ENCODE data around the gene PRR7.
"Not testable (repeated sequence)": the region's sequence is repeated elsewhere in the genome, so short reads cannot be mapped to it uniquely, and the experiment has no call there.

Gene PRR7, protein sequence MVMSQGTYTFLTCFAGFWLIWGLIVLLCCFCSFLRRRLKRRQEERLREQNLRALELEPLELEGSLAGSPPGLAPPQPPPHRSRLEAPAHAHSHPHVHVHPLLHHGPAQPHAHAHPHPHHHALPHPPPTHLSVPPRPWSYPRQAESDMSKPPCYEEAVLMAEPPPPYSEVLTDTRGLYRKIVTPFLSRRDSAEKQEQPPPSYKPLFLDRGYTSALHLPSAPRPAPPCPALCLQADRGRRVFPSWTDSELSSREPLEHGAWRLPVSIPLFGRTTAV

GRCh38 chr5:177446200-177447065 is at the start of gene PRR7:
PRR7 (plus strand) TSS chr5:177446814; CDS start chr5:177455068, 8,254 bp downstream.
- peak in 1 of 2 experiments; percentile 79 for DNase-seq

DNA sequence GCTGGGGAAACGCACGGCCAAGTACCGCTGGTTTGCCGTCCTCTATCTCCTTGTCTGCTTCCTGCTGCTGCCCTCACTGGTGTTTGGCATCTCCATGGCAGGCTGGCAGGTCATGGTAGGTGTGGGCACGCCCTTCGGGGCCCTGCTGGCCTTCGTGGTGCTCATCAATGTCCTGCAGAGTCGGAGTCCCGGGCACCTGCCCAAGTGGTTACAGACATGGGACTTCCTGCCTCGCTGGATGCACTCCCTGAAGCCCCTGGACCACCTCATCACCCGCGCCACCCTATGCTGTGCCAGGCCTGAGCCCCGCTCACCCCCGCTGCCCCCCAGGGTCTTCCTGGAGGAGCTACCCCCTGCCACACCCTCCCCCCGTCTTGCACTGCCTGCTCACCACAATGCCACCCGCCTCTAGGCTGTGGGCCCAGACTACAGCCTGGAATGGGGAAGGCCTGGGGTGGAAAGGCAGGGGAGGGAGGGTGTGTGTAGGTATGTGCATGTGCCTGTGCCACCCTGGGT is 48.7 kb upstream of the PRR7 start:
- DNase-seq, result no peak

DNA sequence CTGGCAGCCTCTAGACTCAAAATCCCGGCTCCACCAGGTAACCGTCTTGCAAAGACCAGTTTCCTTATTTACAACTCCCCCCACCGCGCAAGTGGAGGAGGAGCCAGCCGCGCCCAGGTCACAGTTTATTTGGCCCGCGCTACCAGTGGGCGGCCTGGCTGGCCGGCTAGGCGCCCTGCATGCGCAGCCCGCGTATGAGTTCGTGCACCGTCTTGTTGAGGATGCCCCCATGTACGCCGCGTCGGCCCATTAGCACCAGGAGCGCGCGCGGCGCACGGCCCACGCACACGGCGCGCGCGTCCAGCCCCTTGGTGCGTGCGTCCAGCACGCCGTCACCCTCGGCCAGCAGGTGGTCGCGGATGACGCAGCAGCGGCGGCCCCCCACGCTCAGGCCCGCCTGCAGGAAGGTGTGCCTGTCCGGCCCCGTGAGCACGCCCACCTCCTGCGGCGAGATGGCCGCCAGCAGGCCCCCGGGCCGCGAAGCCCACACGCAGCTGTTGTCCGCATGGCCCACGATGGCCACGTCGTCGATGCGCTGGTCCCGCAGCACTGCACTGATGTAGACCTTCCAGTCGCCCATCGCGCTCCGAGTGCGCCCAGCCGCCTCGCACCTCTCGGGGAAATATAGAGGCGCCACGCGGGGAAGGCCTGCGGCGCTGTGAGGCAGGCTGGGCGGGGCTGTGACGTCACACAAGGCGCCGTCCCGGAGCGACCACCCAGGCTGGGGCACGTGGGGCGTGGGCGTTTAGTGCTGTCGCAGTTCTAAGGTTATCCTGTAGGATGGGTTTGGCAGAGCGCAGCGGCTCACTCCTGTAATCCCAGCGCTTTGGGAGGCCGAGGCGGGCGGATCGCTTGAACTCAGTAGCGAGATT is 46.4 kb upstream of the PRR7 start, which contains the start of gene PFN3:
Gene PFN3, minus strand, starts transcription at position 665 of the 872 bp plus-strand sequence. Its CDS starts 85 bp downstream, at position 580.
- DNase-seq, result no peak

GRCh38 chr5:177402271-177403043 is 44.2 kb upstream of the PRR7 start:
- peak; percentile 85 to 93 for DNase-seq

DNA sequence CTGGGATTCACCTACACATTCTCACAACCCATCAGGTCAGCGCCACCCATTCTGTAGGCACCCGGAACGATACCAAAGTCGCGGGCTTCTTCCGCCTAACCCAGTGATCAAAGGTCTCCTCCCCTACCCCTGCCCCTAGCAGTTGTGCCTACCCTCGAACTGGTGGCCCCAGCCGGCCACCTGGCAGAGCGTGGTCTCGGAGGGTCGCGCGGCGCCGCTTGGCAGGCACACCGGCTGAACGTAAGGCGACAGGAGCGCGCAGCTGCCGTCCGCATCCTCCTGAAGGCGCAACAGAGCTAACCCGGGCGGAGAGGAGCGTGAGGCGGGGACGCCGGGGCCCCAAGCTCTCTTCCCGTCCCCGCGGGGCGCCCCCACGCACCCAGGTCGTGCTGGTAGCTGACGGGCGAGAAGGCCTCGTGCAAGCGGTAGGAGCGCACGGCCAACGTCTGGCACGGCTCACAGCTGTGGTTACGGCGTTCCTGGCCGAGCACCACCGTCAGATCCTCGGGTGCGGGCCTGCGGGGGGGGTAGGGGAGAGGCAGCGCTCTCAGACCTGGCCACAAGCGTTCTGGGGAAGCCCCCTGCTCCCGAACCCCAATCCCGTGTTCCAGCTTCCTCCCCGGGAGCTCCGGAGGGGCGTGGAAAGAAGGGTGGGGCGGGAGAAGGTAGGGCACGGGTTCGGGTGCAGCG is 43.4 kb upstream of the PRR7 start:
- peak; percentile 55 to 72 for DNase-seq

GRCh38 chr5:177403792-177404640 is 42.6 kb upstream of the PRR7 start:
- peak; percentile 55 to 80 for DNase-seq

DNA sequence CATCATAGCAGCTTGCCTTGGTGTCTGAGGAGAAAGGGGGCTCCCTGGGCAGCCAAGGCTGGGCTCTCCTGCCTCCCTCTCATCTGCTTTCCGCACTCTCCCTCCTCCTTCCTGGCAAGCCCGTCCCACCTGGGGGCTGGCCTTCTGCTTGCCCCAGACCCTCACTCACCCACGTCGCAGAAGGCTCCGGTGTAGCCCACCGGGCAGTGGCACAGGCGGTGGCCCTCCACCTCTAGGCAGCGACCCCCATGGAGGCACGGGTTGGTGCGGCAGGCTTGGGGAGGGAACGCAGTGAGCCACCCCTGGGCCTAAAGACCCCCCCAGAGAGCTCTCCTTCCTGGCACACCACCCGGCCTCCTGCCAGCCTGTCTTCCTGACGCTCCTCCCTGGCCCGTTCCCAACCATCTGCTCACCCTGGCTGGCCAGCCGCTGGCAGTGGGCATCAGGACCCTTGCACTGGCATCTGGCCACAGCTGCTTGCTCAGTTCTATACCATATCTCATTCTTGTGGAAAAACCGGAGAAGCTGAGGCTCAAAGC is 41.9 kb upstream of the PRR7 start:
- no peak for DNase-seq

- DNase-seq, result no peak
Measured at GRCh38 chr5:177405312-177405711, 41.3 kb upstream of the PRR7 start.

DNA sequence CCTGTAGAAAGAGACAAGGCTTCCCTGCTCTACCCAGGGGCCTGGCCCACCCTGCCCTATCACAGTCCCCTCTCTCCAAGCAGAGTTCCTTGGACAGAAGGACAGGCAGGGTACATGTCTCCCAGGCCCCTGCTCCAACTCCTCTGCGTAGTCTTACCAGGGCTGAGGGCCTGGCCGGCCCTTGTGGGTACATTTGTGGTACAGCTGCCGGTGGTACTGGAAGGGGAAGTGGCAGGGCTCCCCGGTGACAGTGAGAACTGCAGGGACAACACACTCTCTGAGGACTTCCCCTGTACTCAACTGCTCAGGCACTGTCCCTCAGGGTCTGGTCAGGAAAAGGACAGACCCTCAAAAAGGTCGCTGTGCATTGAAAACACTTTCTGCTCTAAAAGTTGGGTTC is 40.8 kb upstream of the PRR7 start:
- DNase-seq, result no peak

DNA sequence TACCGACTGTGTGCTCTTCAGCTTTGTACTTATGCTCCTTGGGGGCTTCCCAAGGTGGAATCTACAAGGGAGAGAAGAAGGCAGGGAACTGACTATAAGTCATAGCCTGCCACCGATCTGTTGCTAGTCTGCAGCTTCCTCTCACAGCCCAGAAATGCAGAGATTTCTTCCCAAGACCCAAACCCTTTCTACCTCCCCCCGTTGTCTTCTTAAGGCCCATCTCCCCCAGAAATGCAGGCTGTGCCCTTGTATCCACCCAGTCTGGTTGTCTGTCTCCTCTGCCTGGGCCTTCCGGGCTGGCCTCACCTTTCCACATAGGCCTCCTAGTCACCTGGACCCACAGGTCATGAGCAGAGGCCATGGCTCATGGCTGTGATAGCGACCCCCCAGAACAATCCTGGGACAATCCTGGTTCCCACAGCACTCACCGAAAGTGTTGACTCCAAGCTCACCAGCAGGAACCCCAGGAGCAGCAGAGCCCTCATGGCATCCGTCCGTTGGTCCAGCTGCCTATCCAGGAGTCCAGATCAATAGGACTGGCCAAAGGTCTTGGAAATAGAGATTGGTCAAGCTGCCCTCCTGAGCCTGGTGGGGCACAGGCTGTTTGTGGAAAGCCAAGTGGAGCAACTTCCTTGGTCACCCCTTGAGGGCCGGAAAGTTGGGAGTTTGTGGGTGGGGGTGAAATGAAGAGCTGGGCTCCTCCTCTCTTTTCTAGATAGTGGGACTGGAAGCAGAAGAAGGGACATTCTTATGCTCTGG is 37.4 kb upstream of the PRR7 start, which contains the start of gene F12:
Gene F12, minus strand, starts transcription at position 522 of the 759 bp plus-strand sequence. Its CDS starts 37 bp downstream, at position 485.
- no peak for DNase-seq

DNA sequence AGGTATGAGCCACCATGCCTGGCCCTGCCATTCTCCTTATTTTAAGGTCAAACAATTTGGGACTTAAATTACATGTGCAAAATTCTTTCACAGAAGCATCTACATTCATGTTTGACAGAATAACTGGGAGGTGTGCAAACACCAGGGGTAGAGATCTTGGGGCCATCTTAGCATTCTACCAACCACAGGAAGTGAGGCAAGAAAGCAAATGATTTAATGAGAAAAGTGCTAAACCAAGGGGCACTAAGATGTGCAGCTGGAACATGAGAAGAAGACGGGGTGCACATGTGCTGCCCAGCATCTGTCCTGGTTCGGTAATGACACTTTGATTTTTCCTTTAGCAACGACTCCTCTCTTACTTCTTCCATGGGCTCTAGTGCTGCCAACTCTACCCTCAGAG is 36.0 kb upstream of the PRR7 start:
- no peak for DNase-seq

- no peak for DNase-seq
Measured at GRCh38 chr5:177412603-177413233, 33.9 kb upstream of the PRR7 start.

- no peak for DNase-seq
Measured at GRCh38 chr5:177414481-177414880, 32.1 kb upstream of the PRR7 start.

- not testable (repeated sequence) for DNase-seq
Measured at GRCh38 chr5:177417081-177417480, 29.5 kb upstream of the PRR7 start.

DNA sequence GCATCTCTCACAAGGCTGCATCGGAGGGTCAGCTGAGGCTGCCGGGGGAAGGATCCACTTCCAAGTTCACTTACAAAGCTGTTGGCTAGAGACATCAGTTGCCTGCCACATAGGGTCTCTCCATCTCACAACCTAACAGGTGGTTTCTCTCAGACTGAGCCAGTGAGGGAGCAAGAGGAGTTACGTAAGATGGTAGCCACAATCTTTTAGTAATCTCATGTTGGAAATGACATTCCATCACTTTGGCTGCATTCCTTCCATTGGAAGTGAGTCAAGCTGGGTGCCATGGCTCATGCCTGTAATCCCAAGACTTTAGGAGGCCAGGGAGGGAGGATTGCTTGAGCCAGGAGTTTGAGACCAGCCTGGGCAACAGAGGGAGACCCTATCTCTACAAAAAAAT is 27.6 kb upstream of the PRR7 start:
- no peak for DNase-seq

GRCh38 chr5:177420472-177420871 is 26.1 kb upstream of the PRR7 start:
- DNase-seq, result not testable (repeated sequence)

DNA sequence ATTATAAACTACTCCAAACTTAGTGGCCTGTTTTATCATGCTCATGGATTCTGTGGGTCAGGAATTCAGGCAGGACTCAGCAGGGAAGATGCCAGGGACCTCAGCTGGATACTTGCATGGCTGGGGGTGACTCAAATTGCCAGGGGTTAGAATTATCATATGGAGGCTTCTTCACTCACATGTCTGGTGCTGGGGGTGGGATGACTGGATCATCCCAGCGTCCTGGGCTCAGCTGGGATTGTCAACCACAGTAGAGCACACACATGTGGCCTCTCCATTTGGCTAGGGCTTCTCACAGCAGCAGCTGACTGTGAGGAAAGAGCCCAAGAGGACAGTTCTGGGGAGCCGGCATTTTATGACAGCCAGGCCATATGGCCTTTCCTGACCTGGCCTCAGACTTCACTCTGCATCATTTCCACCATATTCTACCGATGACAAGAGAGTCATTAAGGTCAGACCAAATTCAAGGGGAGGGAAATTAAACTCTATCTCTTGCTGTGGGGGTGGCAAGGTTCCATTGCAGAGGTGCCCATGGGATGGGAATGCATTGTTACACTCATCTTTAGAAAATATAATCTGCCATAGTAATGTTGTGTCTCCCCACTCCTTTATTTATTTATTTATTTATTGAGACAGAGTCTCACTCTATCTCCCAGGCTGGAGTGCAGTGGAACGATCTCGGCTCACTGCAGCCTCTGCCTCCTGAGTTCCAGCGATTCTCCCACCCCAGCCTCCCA is 25.4 kb upstream of the PRR7 start:
- no peak for DNase-seq

GRCh38 chr5:177423671-177424070 is 22.9 kb upstream of the PRR7 start:
- DNase-seq, result no peak

Measured in NCI-H526 (cell line).